Stimulated activated CD4-positive, alpha-beta T cell treated with anti-CD3 and anti-CD28 coated beads, Interleukin-1b, Interleukin-23, amount 100 ng/mL, for 48 hours (primary cell): ENCODE data around the gene RUNX2.
"Not testable (repeated sequence)": the region's sequence is repeated elsewhere in the genome, so short reads cannot be mapped to it uniquely, and the experiment has no call there.

Source experiments
- DNase-seq: peaks from one replicate; pipeline ENCODE4 v3.0.0-alpha.2; 2020

Gene RUNX2

GRCh38 chr6:45327956-45328522 lies at the start of gene RUNX2:
TSS of gene RUNX2 (plus strand) at chr6:45328330. CDS start at chr6:45328727, 397 bp downstream.
- no peak for DNase-seq

DNA sequence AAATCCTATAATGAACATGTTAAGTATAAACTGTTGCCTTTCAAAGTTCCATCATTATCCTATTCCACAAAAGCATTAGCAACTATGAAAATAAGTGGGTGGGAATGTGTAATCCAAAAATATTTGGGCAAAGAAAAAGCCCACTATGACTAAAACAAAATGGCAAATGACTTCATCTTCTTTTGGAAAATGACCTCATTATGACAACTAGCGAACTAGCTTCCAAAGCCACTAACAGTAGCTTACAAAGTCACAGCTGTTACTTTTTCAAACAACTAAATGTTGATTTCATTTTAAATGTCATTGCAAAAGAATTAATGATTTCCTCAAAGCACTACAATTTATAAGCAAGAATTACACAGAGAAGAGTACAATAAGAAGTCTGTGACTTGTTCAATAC lies 49.8 kb upstream of the RUNX2 start:
- DNase-seq = no peak

- DNase-seq = not testable (repeated sequence)
Measured at GRCh38 chr6:45286707-45287106, 41.4 kb upstream of the RUNX2 start.

DNA sequence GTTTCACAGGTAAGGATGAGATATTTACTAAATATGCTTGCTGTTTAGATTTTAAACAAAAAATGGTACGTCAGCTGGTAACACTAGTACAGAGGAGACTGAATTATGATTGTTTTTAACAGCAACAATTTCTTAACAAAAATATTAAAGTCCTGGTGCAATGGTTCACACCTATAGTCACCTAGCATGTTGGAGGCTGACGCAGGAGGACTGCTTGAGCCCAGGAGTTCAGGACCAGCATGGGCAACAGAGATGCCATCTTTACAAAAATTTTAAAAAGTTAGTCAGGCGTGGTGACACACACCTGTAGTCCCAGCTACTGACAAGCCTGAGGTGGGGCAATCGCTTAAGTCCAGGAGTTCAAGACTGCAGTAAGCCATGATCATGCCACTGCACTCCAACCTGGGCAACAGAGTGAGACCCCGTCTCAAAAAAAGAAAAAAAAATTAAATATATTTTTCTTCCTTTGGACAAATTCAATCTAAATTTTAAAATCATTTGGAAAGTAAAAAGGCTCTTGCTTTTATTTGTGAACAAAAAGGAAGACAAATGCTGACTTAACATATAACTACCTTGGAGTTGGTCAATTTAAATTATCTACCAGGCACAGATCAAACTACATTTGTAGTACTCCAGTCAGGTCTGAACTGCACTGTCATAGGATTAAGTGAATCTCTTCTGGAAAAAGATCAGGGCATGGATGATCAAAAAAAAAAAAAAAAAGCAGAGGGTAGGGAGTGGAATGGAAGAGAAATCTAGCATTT lies 38.2 kb upstream of the RUNX2 start:
- no peak for DNase-seq

- DNase-seq = no peak
Measured at GRCh38 chr6:45293306-45293705, 34.8 kb upstream of the RUNX2 start.

DNA sequence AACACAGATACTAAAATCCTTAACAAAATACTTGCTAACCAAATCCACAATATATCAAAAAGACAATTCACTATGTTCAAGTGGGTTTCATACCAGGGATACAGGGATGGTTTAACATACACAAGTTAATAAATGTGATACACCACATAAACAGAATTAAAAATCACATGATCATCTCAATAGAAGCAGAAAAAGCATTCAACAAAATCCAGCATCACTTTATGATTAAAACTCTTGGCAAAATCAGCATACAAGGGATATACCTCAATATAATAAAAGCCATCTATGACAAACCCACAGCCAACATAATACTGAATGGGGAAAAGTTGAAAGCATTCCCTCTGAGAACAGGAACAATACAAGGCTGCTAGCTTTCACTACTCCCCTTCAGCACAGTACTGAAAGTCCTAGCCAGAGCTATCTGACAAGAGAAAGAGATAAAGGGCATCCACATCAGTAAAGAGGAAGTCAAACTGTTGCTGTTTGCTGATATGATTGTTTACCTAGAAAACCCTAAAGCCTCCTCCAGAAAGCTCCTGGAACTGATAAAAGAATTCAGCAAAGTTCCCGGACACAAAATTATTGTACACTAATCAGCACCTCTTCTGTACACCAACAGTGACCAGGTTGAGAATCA lies 33.9 kb upstream of the RUNX2 start:
- DNase-seq = not testable (repeated sequence)

- no peak for DNase-seq
Measured at GRCh38 chr6:45297320-45297719, 30.8 kb upstream of the RUNX2 start.

DNA sequence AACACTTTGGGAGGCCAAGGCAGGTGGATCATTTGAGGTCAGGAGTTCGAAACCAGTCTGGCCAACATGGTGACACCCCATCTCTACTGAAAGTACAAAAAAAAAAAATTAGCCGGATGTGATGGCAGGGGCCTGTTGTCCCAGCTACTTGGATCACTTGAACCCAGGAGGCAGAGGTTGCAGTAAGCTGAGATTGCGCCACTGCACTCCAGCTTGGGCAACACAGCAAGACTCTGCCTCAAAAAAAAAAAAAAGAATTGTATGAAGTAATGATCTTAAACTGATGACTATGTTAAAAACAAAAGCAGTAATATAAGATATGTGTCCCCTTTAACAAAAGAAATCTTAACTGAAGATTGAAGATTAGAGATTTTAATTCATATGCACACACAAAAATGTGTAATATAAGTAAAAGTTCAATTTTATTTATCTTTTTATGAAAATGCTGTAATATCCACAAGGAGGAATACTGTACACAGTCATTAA lies 29.0 kb upstream of the RUNX2 start:
- DNase-seq = no peak

GRCh38 chr6:45300736-45301135 lies 27.4 kb upstream of the RUNX2 start:
- DNase-seq = no peak

GRCh38 chr6:45301348-45302142 lies 26.6 kb upstream of the RUNX2 start:
- no peak for DNase-seq

DNA sequence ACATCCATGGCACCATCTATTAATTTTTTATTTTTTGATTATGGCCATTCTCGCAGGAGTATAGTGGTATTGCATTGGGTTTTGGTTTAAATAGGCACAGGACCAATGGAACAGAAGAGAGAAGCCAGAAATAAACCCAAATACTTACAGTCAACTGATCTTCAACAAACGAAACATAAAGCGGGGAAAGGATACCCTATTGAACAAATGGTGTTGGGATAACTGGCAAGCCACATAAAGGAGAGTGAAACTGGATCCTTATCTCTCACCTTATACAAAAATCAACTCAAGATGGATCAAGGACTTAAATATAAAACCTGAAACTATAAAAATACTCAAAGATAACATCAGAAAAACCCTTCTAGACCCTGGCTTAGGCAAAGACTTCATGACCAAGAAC lies 25.3 kb upstream of the RUNX2 start:
- DNase-seq = no peak

DNA sequence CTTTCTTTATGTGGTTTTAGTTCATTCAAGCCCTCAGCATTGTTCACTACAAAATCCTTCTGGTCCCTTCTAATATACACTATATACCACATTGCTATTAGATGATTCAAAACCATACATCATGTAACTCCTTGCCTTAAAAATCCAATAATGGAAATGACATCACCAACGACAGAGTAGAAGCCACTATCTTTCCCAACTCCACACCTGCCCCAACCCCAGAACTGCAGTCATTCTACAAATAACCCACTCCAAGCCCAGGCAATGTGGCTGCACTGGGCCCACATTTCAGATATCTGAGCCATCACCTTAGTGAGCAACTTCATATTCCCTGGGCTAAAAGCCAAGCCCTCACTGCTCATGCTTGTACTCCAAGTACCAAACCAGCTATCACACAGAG lies 22.6 kb upstream of the RUNX2 start:
- no peak for DNase-seq

- DNase-seq = no peak
Measured at GRCh38 chr6:45310118-45310788, 17.9 kb upstream of the RUNX2 start.

GRCh38 chr6:45314146-45314545 lies 14.0 kb upstream of the RUNX2 start:
- DNase-seq = no peak

DNA sequence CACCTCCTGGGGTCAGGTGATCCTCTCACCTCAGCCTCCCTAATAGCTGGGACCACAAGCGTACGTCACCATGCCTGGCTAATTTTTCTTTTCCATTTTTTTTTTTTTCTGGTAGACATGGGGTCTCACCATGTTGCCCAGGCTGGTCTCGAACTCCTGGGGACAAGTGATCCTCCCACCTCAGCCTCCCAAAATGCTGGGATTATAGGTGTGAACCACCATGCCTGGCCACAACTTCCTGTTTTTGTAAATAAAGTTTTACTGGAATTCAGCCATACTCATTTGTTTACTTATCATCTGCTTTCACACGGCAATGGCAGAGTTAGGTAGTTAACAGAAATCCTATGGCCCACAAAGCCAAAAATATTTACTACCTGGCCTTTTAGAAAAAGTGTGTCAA lies 7.8 kb upstream of the RUNX2 start:
- no peak for DNase-seq

DNA sequence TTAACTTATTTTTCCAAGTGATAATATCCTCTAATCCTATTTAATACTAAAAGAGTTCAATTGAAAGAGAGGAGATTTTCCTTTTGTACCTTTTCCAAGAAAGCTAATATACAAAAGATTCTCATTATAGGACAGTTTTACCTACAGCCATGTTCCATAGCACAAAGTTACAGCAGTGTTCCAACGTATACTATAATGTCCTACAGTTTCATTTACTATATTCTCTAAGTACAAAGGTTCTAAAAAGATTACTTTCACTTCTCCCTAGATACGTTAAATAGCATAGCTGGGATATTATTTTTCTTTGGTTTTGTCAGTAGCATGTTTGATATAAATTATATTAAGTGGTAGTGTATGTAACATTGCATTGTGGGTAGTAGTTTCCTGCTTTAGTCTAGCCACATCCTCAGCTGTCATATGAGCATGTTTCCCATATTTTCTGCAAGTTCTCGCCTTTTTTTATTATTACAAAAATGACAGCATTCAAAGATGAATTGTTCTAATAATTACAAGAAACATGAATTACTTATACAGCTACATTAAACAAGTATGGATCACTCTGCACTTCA lies 4.4 kb upstream of the RUNX2 start:
- DNase-seq = no peak

GRCh38 chr6:45326698-45327417 lies 1.3 kb upstream of the RUNX2 start:
- no peak for DNase-seq

DNA sequence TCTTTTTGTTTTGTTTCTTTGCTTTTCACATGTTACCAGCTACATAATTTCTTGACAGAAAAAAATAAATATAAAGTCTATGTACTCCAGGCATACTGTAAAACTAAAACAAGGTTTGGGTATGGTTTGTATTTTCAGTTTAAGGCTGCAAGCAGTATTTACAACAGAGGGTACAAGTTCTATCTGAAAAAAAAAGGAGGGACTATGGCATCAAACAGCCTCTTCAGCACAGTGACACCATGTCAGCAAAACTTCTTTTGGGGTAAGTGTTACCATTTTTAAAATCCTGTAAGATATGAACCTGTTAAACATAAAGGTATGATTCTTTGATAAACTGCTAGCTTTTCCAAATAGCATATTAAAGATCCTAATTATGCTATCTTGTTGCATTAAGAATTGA lies 393 bp downstream of the RUNX2 start:
- DNase-seq = no peak

- DNase-seq = no peak
Measured at GRCh38 chr6:45344900-45345299, 16.8 kb downstream of the RUNX2 start.

DNA sequence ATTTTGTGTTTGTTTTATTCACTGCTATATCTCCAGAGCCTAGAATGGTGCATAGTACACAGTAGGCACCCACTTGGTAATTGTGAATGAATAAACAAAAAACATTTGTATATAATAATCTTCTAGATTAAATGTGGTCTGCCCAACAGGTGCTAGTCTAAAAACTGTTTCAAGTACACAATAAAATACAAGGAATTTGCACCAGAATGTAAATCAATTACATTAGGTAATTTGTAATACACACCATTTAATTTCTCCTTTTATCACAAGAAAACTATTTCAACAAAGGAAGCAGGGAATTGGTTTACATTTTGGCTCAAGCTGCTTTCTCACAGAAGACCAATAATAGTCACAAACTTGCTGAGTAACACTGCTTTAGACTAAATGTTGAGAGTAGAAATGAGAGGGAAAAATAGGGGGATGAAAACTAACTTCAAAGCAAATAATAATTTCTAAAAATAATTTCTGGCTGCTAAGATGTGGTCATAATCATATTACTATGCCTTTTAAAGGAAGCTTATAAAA lies 22.1 kb downstream of the RUNX2 start:
- no peak for DNase-seq

DNA sequence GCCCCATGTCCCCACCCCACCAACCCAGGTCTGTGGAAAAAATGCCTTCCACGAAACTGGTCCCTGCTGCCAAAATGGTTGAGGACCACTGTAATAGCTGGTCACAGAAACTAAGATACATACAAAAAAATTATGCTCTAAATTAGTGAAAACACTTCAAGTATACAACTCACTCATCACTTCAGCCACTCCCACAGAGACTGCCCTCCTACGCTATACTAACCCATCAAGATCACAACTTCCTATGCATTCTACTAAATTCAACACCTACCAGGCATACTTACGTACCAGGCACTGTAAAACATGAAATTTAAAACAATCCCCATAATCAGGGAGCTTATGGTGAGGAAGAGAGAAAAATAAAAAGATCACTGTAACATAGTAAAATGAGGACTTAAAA lies 22.9 kb downstream of the RUNX2 start:
- DNase-seq = no peak
